ENCODE measurements around the gene MYNN. TPM values are rescaled to one million over a fixed set of nuclear protein-coding genes. Genes with fewer than 3 reads are reported as not detected.

Gene MYNN
- total RNA-seq, 1 experiment from 2014 or later: 13.5 TPM

DNA sequence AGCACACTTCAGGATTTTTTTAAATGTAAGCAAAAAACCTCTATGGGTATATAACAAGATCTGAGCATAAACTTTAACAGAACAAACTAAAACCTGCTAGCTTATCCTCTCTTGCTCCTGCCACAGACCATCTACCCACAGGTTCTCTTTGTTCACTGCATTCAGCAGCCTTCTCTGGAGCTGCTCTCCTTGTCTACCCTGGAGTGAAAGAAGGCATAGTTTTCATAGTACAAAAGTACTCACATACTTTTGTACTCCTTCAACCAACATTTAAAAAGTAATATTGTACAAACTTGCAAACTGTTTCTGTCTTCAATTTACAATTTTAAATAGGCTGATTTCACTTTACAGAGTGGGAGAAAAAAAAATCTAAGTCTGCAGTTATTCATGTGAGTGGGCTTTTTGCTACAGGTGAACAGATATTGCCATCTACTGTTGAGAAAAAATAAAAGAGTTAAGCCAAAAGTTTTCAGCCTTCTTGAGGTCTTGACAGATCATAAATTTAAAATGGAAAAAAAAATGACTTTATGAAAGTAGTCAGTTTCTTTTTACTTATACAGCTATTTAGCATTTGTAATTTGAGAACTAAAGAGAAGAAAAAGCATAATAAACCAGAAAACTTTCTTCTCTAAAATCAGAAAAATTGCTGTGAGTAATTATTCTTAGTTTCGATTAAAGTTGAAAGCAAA, 28.7 kb upstream of the MYNN start:
- ChIA-PET RAD21 (ENCODE audit: low non-redundant PET in 1 of 2, low total read pairs in 2 of 2, uncharacterized antibody in 2 of 2, unreplicated experiment in 2 of 2) (interaction anchor here in 1 of 2 experiments (0.6 kb wide), 1 partner anchor 879 kb away, joined by 3 read pairs; no protein-coding TSS in a partner anchor), POLR2A (no interaction called here), CTCF (interaction anchor here (0.7 to 4.5 kb wide), 6 partner anchors 75 to 879 kb away, joined by 3 to 23 read pairs (median 3); no protein-coding TSS in a partner anchor)
- TF ChIP-seq SP1 (IDR thresholded peaks at IDR 0.05; ENCODE audit: low read depth) (no peak), CTCF (IDR thresholded peaks at IDR 0.05 in 2 of 3, conservative IDR thresholded peaks at IDR 0.05 in 1 of 3; ENCODE audit: borderline replicate concordance in 1 of 3, insufficient read depth in 1 of 3, low read depth in 2 of 3, low read length in 2 of 3) (peak in 2 of 3 experiments; percentile 48 to 59; a peak in 3 of 6 replicates), RAD21 (IDR thresholded peaks at IDR 0.05; ENCODE audit: low read depth) (peak; percentile 76)
- H2AFZ ChIP-seq (ENCODE audit: low read depth, low read length, poor library complexity, severe bottlenecking): no peak overlapping the region
- no peak overlapping the region for H3K4me3 ChIP-seq (replicated peaks in 1 of 2; ENCODE audit: low read depth in 1 of 2, low read length in 2 of 2)
- H3K4me2 ChIP-seq (ENCODE audit: low read length): no peak overlapping the region
- no peaks in the 10 kb centered on the region for H3K9me2 ChIP-seq (ENCODE audit: insufficient read depth)
- no peak for DNase-seq (ENCODE audit: low read depth, low spot score)
- H3K4me1 ChIP-seq (ENCODE audit: control insufficient read depth in 1 of 2, insufficient read depth in 2 of 2, low read length in 2 of 2): peaks cover 0 to 9% of the 10 kb centered on the region in 2 experiments; a peak in 1 of 4 replicates
- no peak overlapping the region for H3K9ac ChIP-seq (ENCODE audit: low read length)
- ATAC-seq: peak; percentile 62; the same call in 1 of the 2 replicates
- H4K20me1 ChIP-seq (ENCODE audit: insufficient read depth): no peaks in the 10 kb centered on the region
- H3K9me3 ChIP-seq (ENCODE audit: control insufficient read depth in 1 of 2, insufficient read depth in 1 of 2, low read depth in 1 of 2, low read length in 2 of 2): no peaks in the 10 kb centered on the region
- 0 out of 2 replicates have a peak, but pooled peaks cover 7% of the 10 kb centered on the region for H3K27me3 ChIP-seq (ENCODE audit: insufficient read depth, low read length)
- no peak overlapping the region for H3K27ac ChIP-seq (ENCODE audit: low read depth, low read length)
- no peaks in the 10 kb centered on the region for H3K79me2 ChIP-seq (ENCODE audit: insufficient read depth, low read length)
- H3K36me3 ChIP-seq (ENCODE audit: control insufficient read depth in 1 of 2, insufficient read depth in 2 of 2, low read length in 2 of 2): no peaks in the 10 kb centered on the region
- no TSS peak for BruUV-seq (replicated peaks)
- intact Hi-C loops (cut with micrococcal nuclease): loop anchor here (1.0 to 2.0 kb wide), 2 partner anchors 879 to 1234 kb away; no protein-coding TSS in a partner anchor

DNA sequence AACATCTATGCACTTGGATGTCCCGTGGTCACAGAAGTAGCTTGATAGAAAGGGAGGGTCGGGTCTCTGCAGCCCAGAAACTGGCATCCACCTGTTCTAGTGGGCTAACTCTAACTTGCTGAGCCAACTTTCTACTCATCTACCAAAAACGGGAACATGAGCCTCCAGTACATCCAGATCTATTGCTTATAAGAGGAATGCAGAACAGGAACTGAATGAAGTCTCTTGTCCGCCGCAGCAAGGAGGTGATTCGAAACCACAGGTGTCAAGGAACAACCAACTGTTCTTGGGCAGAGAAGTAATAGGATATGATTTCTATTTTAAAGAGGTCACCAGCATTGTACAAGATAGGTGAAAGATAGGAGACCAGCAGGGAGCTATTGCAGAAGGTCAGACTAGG, 26.3 kb upstream of the MYNN start:
- no peak for DNase-seq (ENCODE audit: low read depth, low spot score)
- Histone ChIP-seq H3K9me3 (ENCODE audit: control insufficient read depth in 1 of 2, insufficient read depth in 1 of 2, low read depth in 1 of 2, low read length in 2 of 2) (no peaks in the 10 kb centered on the region), H2AFZ (ENCODE audit: low read depth, low read length, poor library complexity, severe bottlenecking) (no peak overlapping the region), H3K4me2 (ENCODE audit: low read length) (no peak overlapping the region), H4K20me1 (ENCODE audit: insufficient read depth) (no peaks in the 10 kb centered on the region), H3K27ac (ENCODE audit: low read depth, low read length) (no peak overlapping the region), H3K36me3 (ENCODE audit: control insufficient read depth in 1 of 2, insufficient read depth in 2 of 2, low read length in 2 of 2) (no peaks in the 10 kb centered on the region), H3K9me2 (ENCODE audit: insufficient read depth) (no peaks in the 10 kb centered on the region), H3K4me1 (ENCODE audit: control insufficient read depth in 1 of 2, insufficient read depth in 2 of 2, low read length in 2 of 2) (peaks cover 0 to 9% of the 10 kb centered on the region in 2 experiments; a peak in 1 of 4 replicates), H3K4me3 (replicated peaks in 1 of 2; ENCODE audit: low read depth in 1 of 2, low read length in 2 of 2) (no peak overlapping the region), H3K79me2 (ENCODE audit: insufficient read depth, low read length) (no peaks in the 10 kb centered on the region), H3K27me3 (ENCODE audit: insufficient read depth, low read length) (0 out of 2 replicates have a peak, but pooled peaks cover 7% of the 10 kb centered on the region), H3K9ac (ENCODE audit: low read length) (no peak overlapping the region)
- ATAC-seq: no peak
- TF ChIP-seq EGR1 (IDR thresholded peaks at IDR 0.05; ENCODE audit: low read depth): no peak
- no peak for TF ChIP-seq ELF1 (IDR thresholded peaks at IDR 0.05; ENCODE audit: borderline replicate concordance, low read depth)
- no peak for TF ChIP-seq CBX3 (IDR thresholded peaks at IDR 0.05; ENCODE audit: low read depth)
- no peak for TF ChIP-seq EZH2 (IDR thresholded peaks at IDR 0.05)
- TF ChIP-seq, protein P1, sequence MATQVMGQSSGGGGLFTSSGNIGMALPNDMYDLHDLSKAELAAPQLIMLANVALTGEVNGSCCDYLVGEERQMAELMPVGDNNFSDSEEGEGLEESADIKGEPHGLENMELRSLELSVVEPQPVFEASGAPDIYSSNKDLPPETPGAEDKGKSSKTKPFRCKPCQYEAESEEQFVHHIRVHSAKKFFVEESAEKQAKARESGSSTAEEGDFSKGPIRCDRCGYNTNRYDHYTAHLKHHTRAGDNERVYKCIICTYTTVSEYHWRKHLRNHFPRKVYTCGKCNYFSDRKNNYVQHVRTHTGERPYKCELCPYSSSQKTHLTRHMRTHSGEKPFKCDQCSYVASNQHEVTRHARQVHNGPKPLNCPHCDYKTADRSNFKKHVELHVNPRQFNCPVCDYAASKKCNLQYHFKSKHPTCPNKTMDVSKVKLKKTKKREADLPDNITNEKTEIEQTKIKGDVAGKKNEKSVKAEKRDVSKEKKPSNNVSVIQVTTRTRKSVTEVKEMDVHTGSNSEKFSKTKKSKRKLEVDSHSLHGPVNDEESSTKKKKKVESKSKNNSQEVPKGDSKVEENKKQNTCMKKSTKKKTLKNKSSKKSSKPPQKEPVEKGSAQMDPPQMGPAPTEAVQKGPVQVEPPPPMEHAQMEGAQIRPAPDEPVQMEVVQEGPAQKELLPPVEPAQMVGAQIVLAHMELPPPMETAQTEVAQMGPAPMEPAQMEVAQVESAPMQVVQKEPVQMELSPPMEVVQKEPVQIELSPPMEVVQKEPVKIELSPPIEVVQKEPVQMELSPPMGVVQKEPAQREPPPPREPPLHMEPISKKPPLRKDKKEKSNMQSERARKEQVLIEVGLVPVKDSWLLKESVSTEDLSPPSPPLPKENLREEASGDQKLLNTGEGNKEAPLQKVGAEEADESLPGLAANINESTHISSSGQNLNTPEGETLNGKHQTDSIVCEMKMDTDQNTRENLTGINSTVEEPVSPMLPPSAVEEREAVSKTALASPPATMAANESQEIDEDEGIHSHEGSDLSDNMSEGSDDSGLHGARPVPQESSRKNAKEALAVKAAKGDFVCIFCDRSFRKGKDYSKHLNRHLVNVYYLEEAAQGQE (IDR thresholded peaks at IDR 0.05; ENCODE audit: low read depth): no peak
- TF ChIP-seq ATF3 (IDR thresholded peaks at IDR 0.05): no peak
- no peak for TF ChIP-seq TCF7L2 (IDR thresholded peaks at IDR 0.05; ENCODE audit: borderline replicate concordance, extremely low read depth, insufficient read depth, insufficient read length)
- ChIA-PET CTCF (interaction anchor here (4.5 kb wide), 1 partner anchor 882 kb away, joined by 23 read pairs; no protein-coding TSS in a partner anchor), POLR2A (no interaction called here), RAD21 (ENCODE audit: low non-redundant PET in 1 of 2, low total read pairs in 2 of 2, uncharacterized antibody in 2 of 2, unreplicated experiment in 2 of 2) (no interaction called here)
- BruUV-seq (replicated peaks): no TSS peak
- intact Hi-C loops (cut with micrococcal nuclease): loop anchor here (1.0 kb wide), 1 partner anchor 614 kb away; no protein-coding TSS in a partner anchor
